GM06990 (cell line): ENCODE measurements around the gene NAV3.
A peak's percentile ranks its signal among the peaks of the same experiment; 100 is the strongest.

Source experiments
- DNase-seq: peaks from one replicate; pipeline ENCODE4 v3.0.0-alpha.2; 2011; ENCODE audit not compliant: insufficient read length; ENCODE audit errors: extremely low read depth
- H3K27me3 ChIP-seq: replicated peaks from 2 replicates; pipeline ENCODE4 v1.6.0; 2011; ENCODE audit warnings: low read length; ENCODE audit not compliant: control insufficient read depth, insufficient read depth
- H3K36me3 ChIP-seq: 2 replicates; pipeline ENCODE4 v1.5.1; 2011; ENCODE audit warnings: low read length; ENCODE audit not compliant: control insufficient read depth, insufficient read depth
- H3K4me3 ChIP-seq: replicated peaks from 2 replicates; pipeline ENCODE4 v1.5.1; 2011; ENCODE audit warnings: low read depth, mild to moderate bottlenecking, control low read depth, low read length
- CTCF ChIP-seq: IDR thresholded peaks from 2 replicates; pipeline ENCODE4 v1.5.1; 2011; ENCODE audit warnings: low read length, control low read depth, mild to moderate bottlenecking, inconsistent platforms; ENCODE audit not compliant: insufficient read depth, poor library complexity, severe bottlenecking

Gene NAV3

GRCh38 chr12:77928078-77928477 is 97.4 kb downstream of the NAV3 start:
- TF ChIP-seq CTCF = no peak
- H3K27me3 ChIP-seq = no peaks in the 10 kb centered on the region
- no peak for DNase-seq
- no peak overlapping the region for H3K4me3 ChIP-seq
- no peaks in the 10 kb centered on the region for H3K36me3 ChIP-seq

GRCh38 chr12:77932216-77932615 is 101.5 kb downstream of the NAV3 start:
- Histone ChIP-seq H3K27me3 (no peaks in the 10 kb centered on the region), H3K36me3 (no peaks in the 10 kb centered on the region), H3K4me3 (no peak overlapping the region)
- DNase-seq = no peak
- peak; percentile 18 for TF ChIP-seq CTCF

- no peaks in the 10 kb centered on the region for H3K27me3 ChIP-seq
- no peak for TF ChIP-seq CTCF
- H3K4me3 ChIP-seq = no peak overlapping the region
- H3K36me3 ChIP-seq = no peaks in the 10 kb centered on the region
- no peak for DNase-seq
Observed at GRCh38 chr12:77938301-77938700, 107.6 kb downstream of the NAV3 start.

GRCh38 chr12:77940011-77940423 is 109.3 kb downstream of the NAV3 start:
- no peak for DNase-seq
- no peak overlapping the region for H3K4me3 ChIP-seq
- H3K36me3 ChIP-seq = no peaks in the 10 kb centered on the region
- H3K27me3 ChIP-seq = no peaks in the 10 kb centered on the region
- no peak for TF ChIP-seq CTCF

GRCh38 chr12:77940567-77940966 is 109.9 kb downstream of the NAV3 start:
- no peak for TF ChIP-seq CTCF
- H3K27me3 ChIP-seq = no peaks in the 10 kb centered on the region
- no peak for DNase-seq
- H3K36me3 ChIP-seq = no peaks in the 10 kb centered on the region
- H3K4me3 ChIP-seq = no peak overlapping the region

GRCh38 chr12:77941401-77941800 is 110.7 kb downstream of the NAV3 start:
- TF ChIP-seq CTCF = no peak
- Histone ChIP-seq H3K36me3 (no peaks in the 10 kb centered on the region), H3K4me3 (no peak overlapping the region), H3K27me3 (no peaks in the 10 kb centered on the region)
- no peak for DNase-seq
